HepG2 (cell line): Measurements from ENCODE around the gene STAMBPL1. TPM values are rescaled to one million over a fixed set of nuclear protein-coding genes. Genes with fewer than 3 reads are reported as not detected.

ENCODE experiments used
- ATF2 ChIP-seq: sonication (generic); formaldehyde crosslinking; IDR thresholded peaks from 2 replicates; pipeline ENCODE4 v1.4.0; 2020; ENCODE audit warnings: missing genetic modification reagents
- ATM ChIP-seq: fragments of 450-650 bp; IDR thresholded peaks from 2 replicates; pipeline ENCODE4 v1.7.1; 2017; ENCODE audit warnings: mild to moderate bottlenecking, borderline replicate concordance
- BCLAF1 ChIP-seq: fragments of 450-650 bp; IDR thresholded peaks from 2 replicates; pipeline ENCODE4 v1.6.1; 2017; ENCODE audit warnings: mild to moderate bottlenecking
- DBP ChIP-seq: sonication (generic); formaldehyde crosslinking; IDR thresholded peaks from 2 replicates; pipeline ENCODE4 v1.4.0; 2020; ENCODE audit warnings: missing genetic modification reagents; ENCODE audit errors: not compliant biosample characterization
- HIC2 ChIP-seq: sonication (generic); formaldehyde crosslinking; IDR thresholded peaks from 2 replicates; pipeline ENCODE4 v1.9.0; 2022; ENCODE audit warnings: low read depth, missing genetic modification reagents
- IRF1 ChIP-seq: sonication (generic); formaldehyde crosslinking; IDR thresholded peaks from 2 replicates; pipeline ENCODE4 v1.4.0; 2020; ENCODE audit warnings: low read depth, mild to moderate bottlenecking, missing genetic modification reagents
- LBX2 ChIP-seq: sonication (generic); formaldehyde crosslinking; IDR thresholded peaks from 2 replicates; pipeline ENCODE4 v1.5.0; 2020; ENCODE audit warnings: missing genetic modification reagents, mild to moderate bottlenecking, borderline replicate concordance
- NONO ChIP-seq, 2 experiments: fragments of 450-650 bp in 1 of 2; sonication (generic) in 1 of 2; formaldehyde crosslinking in 1 of 2; IDR thresholded peaks in 1 of 2; conservative IDR thresholded peaks in 1 of 2; 2 replicates each; pipeline versions ENCODE4 v1.6.1 to v1.8.0; 2017 to 2022; ENCODE audit warnings: mild to moderate bottlenecking in 1 of 2, missing genetic modification reagents in 1 of 2, moderate library complexity in 1 of 2
- REPIN1 ChIP-seq: sonication (generic); formaldehyde crosslinking; IDR thresholded peaks from 2 replicates; pipeline ENCODE4 v1.8.0; 2022; ENCODE audit warnings: missing genetic modification reagents, low read depth, mild to moderate bottlenecking, borderline replicate concordance
- TBL1XR1 ChIP-seq: fragments of 150-350 bp; IDR thresholded peaks from 2 replicates; pipeline ENCODE4 v1.6.1; 2014; ENCODE audit warnings: borderline replicate concordance, low read length; ENCODE audit not compliant: partially characterized antibody
- ZNF33B ChIP-seq: sonication (generic); formaldehyde crosslinking; IDR thresholded peaks from 2 replicates; pipeline ENCODE4 v1.5.1; 2020; ENCODE audit warnings: mild to moderate bottlenecking, missing genetic modification reagents
- ZNF431 ChIP-seq: sonication (generic); formaldehyde crosslinking; IDR thresholded peaks from 2 replicates; pipeline ENCODE4 v1.9.0; 2022; ENCODE audit warnings: missing genetic modification reagents, low read depth, mild to moderate bottlenecking, borderline replicate concordance
- ZNF543 ChIP-seq: sonication (generic); formaldehyde crosslinking; IDR thresholded peaks from 2 replicates; pipeline ENCODE4 v1.4.0; 2020; ENCODE audit warnings: mild to moderate bottlenecking, missing genetic modification reagents
- ZNF550 ChIP-seq: sonication (generic); formaldehyde crosslinking; IDR thresholded peaks from 2 replicates; pipeline ENCODE4 v1.4.0; 2020; ENCODE audit warnings: mild to moderate bottlenecking, missing genetic modification reagents, borderline replicate concordance
- ZNF644 ChIP-seq: IDR thresholded peaks from 2 replicates; pipeline ENCODE4 v1.6.1; 2016; ENCODE audit warnings: low read depth
- ZNF781 ChIP-seq: sonication (generic); formaldehyde crosslinking; IDR thresholded peaks from 2 replicates; pipeline ENCODE4 v1.5.1; 2020; ENCODE audit warnings: borderline replicate concordance, mild to moderate bottlenecking, missing genetic modification reagents; ENCODE audit errors: not compliant biosample characterization
- polyA plus RNA-seq, 8 experiments: library from polyadenylated mRNA; depleted of rRNA in 3 of 8; stranded (reverse) in 7 of 8; unstranded in 1 of 8; fragments of >200 nt; fragmentation: Illumina TruSeq in 4 of 8; extraction: Trizol in 4 of 8; gene quantifications; 2 replicates each; pipeline versions ENCODE4 v1.2.1 to v1.2.3, GENCODE V29; 2011 to 2016; ENCODE audit warnings: low read depth in 4 of 8, missing spikeins in 1 of 8, mixed read lengths in 1 of 8; ENCODE audit not compliant: insufficient read depth in 1 of 8
- total RNA-seq, 5 experiments: library from RNA; depleted of rRNA; stranded (reverse); fragments of >200 nt; fragmentation: Illumina TruSeq; extraction: Trizol; gene quantifications; 2 replicates each; pipeline ENCODE4 v1.2.3, GENCODE V29; 2016; ENCODE audit warnings: low read depth in 1 of 5

The STAMBPL1 gene
- total and polyA plus RNA-seq, 2 of the 13 experiments (the other 11 are each of a cell fraction or from before 2014, with no cell fraction given) = 1.4 to 1.5 TPM

- TF ChIP-seq BCLAF1 (no peak), ZNF781 (CRISPR knock-in tag) (no peak), LBX2 (CRISPR knock-in tag) (peak; percentile 71; the same call in 1 of the 2 replicates), ZNF543 (CRISPR knock-in tag) (peak; percentile 90), IRF1 (CRISPR knock-in tag) (0 out of 2 replicates have a peak, but pooled peaks have one; percentile 64), NONO (IDR thresholded peaks at IDR 0.05) (no peak), NONO (CRISPR knock-in tag; conservative IDR thresholded peaks at IDR 0.05) (peak; percentile 76), ZNF33B (CRISPR knock-in tag) (no peak), DBP (CRISPR knock-in tag) (peak; percentile 48), ZNF644 (CRISPR knock-in tag) (no peak), ZNF431 (CRISPR knock-in tag) (no peak), ZNF550 (CRISPR knock-in tag) (no peak; the same call in 1 of the 2 replicates), ATM (no peak), REPIN1 (peak; percentile 49; the same call in 1 of the 2 replicates), TBL1XR1 (no peak), ATF2 (no peak; the same call in none of the 2 replicates), HIC2 (CRISPR knock-in tag) (no peak)
These were observed 434 bp downstream of the STAMBPL1 start (continued) for GRCh38 chr10:88880282-88881076.
